BJ (cell line): ENCODE data around the gene PPP2R5C. TPM values are rescaled to one million over a fixed set of nuclear protein-coding genes. Genes with fewer than 3 reads are reported as not detected.

Experiments used
- CTCF ChIA-PET: fragments of 350-600 bp; formaldehyde crosslinking; extraction: SDS; loops from one replicate; lab custom pipeline; 2021; ENCODE audit warnings: antibody characterized with exemption, inconsistent platforms; lab: Yijun Ruan, JAX
- POLR2A ChIA-PET: fragments of 300-600 bp; sonication (Branson Sonifier 250); formaldehyde crosslinking; extraction: SDS; loops from one replicate; lab custom pipeline; 2021; ENCODE audit warnings: antibody characterized with exemption; lab: Charles Lee
- DNase-seq: peaks from one replicate; pipeline ENCODE4 v3.0.0-alpha.2; 2011; ENCODE audit warnings: low read depth
- H3K27me3 ChIP-seq: 2 replicates; pipeline ENCODE4 v1.6.0; 2011; ENCODE audit warnings: low read length; ENCODE audit not compliant: control insufficient read depth, insufficient read depth
- H3K36me3 ChIP-seq: 2 replicates; pipeline ENCODE4 v1.5.1; 2011; ENCODE audit warnings: low read length; ENCODE audit not compliant: control insufficient read depth, insufficient read depth
- H3K4me3 ChIP-seq: 2 replicates; pipeline ENCODE4 v1.5.1; 2011; ENCODE audit warnings: low read depth, mild to moderate bottlenecking, control low read depth, low read length
- polyA plus RNA-seq: library from polyadenylated mRNA; depleted of rRNA; stranded (reverse); fragments of >200 nt; gene quantifications from 2 replicates; pipeline ENCODE4 v1.2.3, GENCODE V29; 2011
- TF ChIP-seq, protein P1 (sequence below): IDR thresholded peaks from 2 replicates; pipeline ENCODE4 v1.5.1; 2011; ENCODE audit warnings: low read depth, mild to moderate bottlenecking, control low read depth, inconsistent platforms, low read length, moderate library complexity; ENCODE audit not compliant: insufficient read depth

Gene PPP2R5C
- polyA plus RNA-seq, 1 experiment, result 55.8 TPM

DNA sequence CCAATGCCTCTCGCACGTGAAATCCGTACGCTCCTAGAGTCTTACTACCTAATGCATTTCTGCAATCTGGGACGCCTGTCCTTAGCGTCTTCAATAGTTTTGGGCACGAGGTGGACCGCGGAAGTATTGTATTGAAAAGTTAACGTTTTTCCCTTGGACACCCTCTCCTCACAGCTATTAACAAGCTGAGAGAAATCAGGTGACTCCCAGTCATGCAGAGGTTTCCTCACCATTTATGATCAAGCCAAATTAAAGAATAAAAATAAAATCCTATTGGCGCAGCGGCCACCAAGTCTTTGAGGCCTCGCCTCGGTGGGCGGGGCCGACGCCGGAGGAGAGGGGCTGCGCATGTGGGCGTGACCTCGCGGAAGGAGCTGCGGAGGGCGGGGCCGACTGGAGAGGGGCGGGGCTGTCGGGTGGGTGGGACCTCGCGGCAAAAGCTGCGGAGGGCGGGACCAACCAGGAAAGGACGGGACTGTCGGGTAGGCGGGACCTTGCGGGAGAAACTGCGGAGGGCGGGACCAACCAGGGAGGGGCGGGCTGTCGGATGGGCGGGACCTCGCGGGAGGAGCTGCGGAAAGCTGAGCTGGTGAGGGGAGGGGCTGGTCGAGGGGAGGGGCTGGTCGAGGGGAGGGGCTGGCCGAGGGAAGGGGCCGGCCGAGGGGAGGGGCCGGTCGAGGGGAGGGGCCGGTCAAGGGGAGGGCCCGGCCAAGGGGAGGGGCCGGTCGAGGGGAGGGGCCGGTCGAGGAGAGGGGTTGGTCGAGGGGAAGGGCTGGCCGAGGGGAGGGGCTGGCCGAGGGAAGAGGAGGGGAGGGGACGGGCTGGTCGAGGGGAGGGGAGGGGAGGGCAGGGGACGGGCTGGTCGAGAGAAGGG, 1.1 kb upstream of the PPP2R5C start:
- TF ChIP-seq, protein P1, sequence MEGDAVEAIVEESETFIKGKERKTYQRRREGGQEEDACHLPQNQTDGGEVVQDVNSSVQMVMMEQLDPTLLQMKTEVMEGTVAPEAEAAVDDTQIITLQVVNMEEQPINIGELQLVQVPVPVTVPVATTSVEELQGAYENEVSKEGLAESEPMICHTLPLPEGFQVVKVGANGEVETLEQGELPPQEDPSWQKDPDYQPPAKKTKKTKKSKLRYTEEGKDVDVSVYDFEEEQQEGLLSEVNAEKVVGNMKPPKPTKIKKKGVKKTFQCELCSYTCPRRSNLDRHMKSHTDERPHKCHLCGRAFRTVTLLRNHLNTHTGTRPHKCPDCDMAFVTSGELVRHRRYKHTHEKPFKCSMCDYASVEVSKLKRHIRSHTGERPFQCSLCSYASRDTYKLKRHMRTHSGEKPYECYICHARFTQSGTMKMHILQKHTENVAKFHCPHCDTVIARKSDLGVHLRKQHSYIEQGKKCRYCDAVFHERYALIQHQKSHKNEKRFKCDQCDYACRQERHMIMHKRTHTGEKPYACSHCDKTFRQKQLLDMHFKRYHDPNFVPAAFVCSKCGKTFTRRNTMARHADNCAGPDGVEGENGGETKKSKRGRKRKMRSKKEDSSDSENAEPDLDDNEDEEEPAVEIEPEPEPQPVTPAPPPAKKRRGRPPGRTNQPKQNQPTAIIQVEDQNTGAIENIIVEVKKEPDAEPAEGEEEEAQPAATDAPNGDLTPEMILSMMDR, result no peak
- Histone ChIP-seq H3K27me3 (peaks cover 13% of the 10 kb centered on the region), H3K4me3 (peak overlapping the region; percentile 95), H3K36me3 (peaks cover 2% of the 10 kb centered on the region; the same call in 1 of the 2 replicates)
- ChIA-PET POLR2A (interaction anchor here (0.5 to 1.2 kb wide), 2 partner anchors 39 to 188 kb away, joined by 4 read pairs; no protein-coding TSS in a partner anchor), CTCF (interaction anchor here (0.6 to 1.2 kb wide), 4 partner anchors 10 to 53 kb away, joined by 3 to 7 read pairs (median 6); no protein-coding TSS in a partner anchor)
- peak; percentile 85 for DNase-seq

DNA sequence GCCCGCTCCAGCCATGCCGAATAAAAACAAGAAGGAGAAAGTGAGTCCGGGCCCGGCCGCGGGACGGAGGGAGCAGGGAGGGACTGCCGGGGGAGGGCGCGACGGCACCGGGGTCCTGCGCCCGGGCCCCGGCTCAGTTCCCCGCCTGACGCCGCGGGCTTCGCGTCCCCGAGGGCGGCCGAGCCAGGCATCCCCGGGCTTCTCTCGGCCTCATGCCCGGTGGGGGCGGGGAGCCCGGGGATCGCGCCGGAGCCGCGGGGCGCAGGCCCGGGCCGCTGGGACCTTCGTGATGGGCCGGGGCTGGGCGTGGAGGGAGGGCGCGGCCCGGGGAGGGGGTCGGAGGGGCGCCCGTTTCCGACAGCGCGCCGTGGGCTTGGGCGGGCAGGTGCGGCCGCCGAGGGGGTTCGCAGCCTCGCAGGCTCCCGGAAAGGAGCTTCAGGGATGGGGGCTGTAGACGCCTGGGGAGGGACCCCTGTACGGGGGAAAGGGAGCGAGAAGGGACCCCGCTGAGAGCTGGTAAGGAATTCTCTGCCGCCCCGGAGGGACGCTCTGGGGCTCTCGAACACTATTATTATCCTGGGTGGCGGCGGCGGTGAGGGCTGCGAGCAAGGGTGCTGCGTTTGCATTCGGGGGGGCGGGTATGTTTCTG, 496 bp downstream of the PPP2R5C start:
- POLR2A ChIA-PET, result no interaction called here
- H3K27me3 ChIP-seq, result peaks cover 6% of the 10 kb centered on the region
- DNase-seq, result no peak
- peak overlapping the region; percentile 77 for H3K4me3 ChIP-seq
- H3K36me3 ChIP-seq, result peaks cover 4% of the 10 kb centered on the region; the same call in 1 of the 2 replicates
- CTCF ChIA-PET, result interaction anchor here (0.9 to 1.0 kb wide), 3 partner anchors 8 to 22 kb away, joined by 3 to 4 read pairs (median 3); no protein-coding TSS in a partner anchor
- TF ChIP-seq, protein P1, result no peak

DNA sequence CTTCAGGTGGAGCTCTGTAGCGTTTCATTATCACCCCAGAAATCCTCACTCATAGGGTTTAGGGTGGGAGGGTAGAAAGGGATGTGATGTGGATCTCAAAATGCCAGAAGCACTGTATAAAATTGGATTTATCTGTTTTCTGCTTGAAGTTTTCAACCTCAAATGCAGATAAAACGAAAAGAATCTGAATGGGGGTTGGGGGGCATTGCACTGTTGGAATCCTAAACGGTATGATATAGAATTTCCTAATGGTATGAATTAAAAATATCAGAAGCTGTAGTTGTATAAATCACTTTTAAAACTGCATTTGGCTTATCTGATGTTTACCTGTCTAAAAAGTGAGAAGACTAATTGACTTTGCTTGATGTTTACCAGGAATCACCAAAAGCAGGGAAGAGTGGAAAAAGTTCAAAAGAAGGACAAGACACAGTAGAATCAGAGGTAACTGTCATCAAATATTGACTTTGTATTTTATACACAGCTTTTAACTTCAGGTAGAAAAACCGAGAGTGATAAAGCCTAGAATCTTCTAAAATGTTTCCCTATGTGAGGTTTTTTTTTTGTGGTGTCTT, 1.1 kb downstream of the PPP2R5C start:
- Histone ChIP-seq H3K27me3 (peaks cover 4% of the 10 kb centered on the region; the same call in 1 of the 2 replicates), H3K36me3 (peaks cover 4% of the 10 kb centered on the region; the same call in 1 of the 2 replicates), H3K4me3 (peak overlapping the region; percentile 77)
- TF ChIP-seq, protein P1, result no peak
- ChIA-PET CTCF (interaction anchor here (0.9 to 1.0 kb wide), 3 partner anchors 8 to 21 kb away, joined by 3 to 4 read pairs (median 3); no protein-coding TSS in a partner anchor), POLR2A (no interaction called here)
- no peak for DNase-seq

DNA sequence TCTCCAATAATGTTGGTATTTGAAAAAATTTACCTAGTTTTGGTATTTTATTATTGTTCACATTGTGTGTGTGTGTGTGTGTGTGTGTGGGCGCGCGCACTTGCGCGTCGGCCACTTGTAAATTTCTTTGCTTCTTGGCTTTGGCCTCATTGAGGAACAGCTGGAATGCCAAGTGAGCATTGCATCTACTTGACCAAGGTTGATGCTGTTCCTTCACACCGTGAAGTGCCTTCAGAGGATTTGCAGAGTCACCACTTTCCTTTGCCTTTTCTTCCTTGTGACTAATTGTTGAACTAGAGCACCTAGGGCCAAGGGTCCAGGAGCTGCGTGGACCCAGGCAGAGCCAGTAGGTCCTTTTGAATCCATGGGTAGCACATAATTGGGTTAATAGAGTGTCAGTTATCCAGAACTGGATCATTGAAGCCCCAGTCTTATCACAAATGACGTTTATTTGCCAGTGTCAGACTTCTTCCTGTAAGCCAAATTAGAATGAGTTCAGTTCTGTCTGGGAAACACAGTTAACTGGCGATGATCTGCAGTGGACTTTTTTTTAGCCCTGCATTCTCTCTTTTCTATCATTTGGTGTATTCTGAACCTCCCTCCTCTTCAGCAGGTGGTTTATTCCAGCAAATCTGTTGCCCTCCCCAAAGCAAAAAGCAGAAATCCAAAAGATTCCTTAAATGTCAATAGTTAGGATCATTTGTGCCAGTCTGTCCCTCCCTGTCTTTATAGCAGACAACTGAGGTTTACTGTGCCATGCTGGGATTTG, 2.6 kb downstream of the PPP2R5C start:
- POLR2A ChIA-PET, result no interaction called here
- CTCF ChIA-PET, result no interaction called here
- TF ChIP-seq, protein P1, result no peak
- Histone ChIP-seq H3K36me3 (peaks cover 4% of the 10 kb centered on the region; the same call in 1 of the 2 replicates), H3K27me3 (0 out of 2 replicates have a peak, but pooled peaks cover under 1% of the 10 kb centered on the region), H3K4me3 (no peak overlapping the region)
- no peak for DNase-seq
